Activated T-helper 1 cell treated with anti-CD3 and anti-CD28 coated beads, Interleukin-12 subunit alpha, Interleukin-12 subunit beta, Interleukin-2, Interleukin-4 antibody, amounts not matched to agents 30 ng/mL and 10 ng/mL and 1 ng/mL, durations not matched to agents 14 hours and 24 hours and 36 hours (primary cell): ENCODE results near the gene EPDR1. TPM values are rescaled to one million over a fixed set of nuclear protein-coding genes. Genes with fewer than 3 reads are reported as not detected.
"Not testable (repeated sequence)": the region's sequence is repeated elsewhere in the genome, so short reads cannot be mapped to it uniquely, and the experiment has no call there.

Experiments
- DNase-seq: peaks from one replicate; pipeline ENCODE4 v3.0.0; 2021; ENCODE audit warnings: low spot score
- H3K27ac Mint-ChIP-seq: one replicate; pipeline ENCODE4 v1.8.0; 2021; ENCODE audit warnings: mild to moderate bottlenecking, mixed read lengths
- H3K27me3 Mint-ChIP-seq: one replicate; pipeline ENCODE4 v1.8.0; 2022; ENCODE audit warnings: mild to moderate bottlenecking, moderate library complexity, mixed read lengths; ENCODE audit not compliant: insufficient read depth
- H3K36me3 Mint-ChIP-seq: one replicate; pipeline ENCODE4 v1.8.0; 2021; ENCODE audit warnings: low read depth, mixed read lengths
- H3K4me1 Mint-ChIP-seq: one replicate; pipeline ENCODE4 v1.8.0; 2021; ENCODE audit warnings: low read depth, mixed read lengths
- H3K4me3 Mint-ChIP-seq: one replicate; pipeline ENCODE4 v1.8.0; 2021; ENCODE audit warnings: mild to moderate bottlenecking, moderate library complexity, mixed read lengths
- H3K9me3 Mint-ChIP-seq: one replicate; pipeline ENCODE4 v1.8.0; 2021; ENCODE audit warnings: mixed read lengths
- intact Hi-C: fragments of 100-400 bp; cut with micrococcal nuclease; formaldehyde crosslinking; loops from one replicate; pipeline ENCODE4 v1.15.1; 2024
- total RNA-seq: library from RNA; stranded (reverse); gene quantifications from 2 replicates; pipeline ENCODE4 v1.2.3, GENCODE V29; 2022

EPDR1 gene
- total RNA-seq, 1 donor from 2014 or later, result not detected

GRCh38 chr7:37942934-37943610 lies 22.6 kb downstream of the EPDR1 start:
- intact Hi-C loops, result no loop called here
- no peaks in the 10 kb centered on the region for H3K4me1 Mint-ChIP-seq
- H3K9me3 Mint-ChIP-seq, result no peaks in the 10 kb centered on the region
- no peak for DNase-seq
- no peaks in the 10 kb centered on the region for H3K36me3 Mint-ChIP-seq
- no peak overlapping the region for H3K27ac Mint-ChIP-seq
- H3K27me3 Mint-ChIP-seq, result peaks cover 3% of the 10 kb centered on the region
- no peak overlapping the region for H3K4me3 Mint-ChIP-seq

DNA sequence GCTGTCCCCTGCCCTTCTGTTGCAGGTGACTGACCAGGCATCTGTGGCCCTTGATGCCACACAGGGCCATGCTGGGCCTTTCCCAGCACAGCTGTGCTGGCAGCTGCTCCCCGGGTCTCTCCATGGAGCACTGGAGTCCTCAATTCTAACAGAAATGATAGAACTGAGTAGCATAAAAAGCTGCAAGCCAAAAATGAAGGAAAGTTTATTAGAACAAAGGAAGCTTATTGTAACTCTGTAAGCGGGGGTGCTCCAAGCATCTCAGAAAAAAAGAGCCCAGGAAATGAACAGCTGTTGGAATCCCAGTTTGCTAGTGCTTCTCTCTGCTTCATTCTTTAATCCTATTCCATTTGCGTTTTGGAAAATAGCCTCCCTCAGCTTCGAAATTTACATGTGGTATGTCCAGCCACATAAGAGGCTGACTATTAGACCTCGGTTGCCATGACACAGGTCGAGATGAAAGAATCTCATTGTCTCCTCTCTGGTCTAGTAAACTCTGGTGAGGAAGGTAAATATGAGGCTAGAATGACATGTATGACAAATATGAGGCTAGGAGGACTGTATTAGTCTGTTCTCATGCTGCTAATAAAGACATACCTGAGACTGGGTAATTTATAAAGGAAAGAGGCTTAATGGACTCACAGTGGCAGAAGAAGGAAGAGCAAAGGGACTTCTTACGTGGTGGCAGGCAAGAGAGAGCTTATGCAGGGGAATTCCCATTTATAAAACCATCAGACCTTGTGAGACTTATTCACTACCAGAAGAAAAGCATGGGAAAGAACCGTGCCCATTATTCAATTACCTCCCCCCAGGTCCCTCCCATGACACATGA lies 23.7 kb downstream of the EPDR1 start:
- intact Hi-C loops, result no loop called here
- Mint-ChIP-seq H3K4me1 (no peaks in the 10 kb centered on the region), H3K4me3 (no peak overlapping the region), H3K36me3 (no peaks in the 10 kb centered on the region), H3K27me3 (peaks cover 3% of the 10 kb centered on the region), H3K9me3 (no peaks in the 10 kb centered on the region), H3K27ac (no peak overlapping the region)
- DNase-seq, result no peak

DNA sequence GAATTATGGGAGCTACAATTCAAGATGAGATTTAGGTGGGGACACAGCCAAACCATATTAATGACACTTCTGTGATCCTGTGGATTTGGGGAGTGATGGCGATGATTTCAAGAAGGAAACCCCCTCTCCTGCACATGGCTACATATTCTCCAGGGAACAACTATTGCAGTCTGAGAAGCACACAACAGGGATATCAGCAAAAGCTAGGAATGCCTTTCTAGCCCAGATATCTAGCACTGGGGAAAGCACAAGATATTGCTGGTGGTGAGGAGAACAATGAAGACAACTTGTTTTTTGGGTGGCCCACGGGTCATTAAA lies 24.3 kb downstream of the EPDR1 start:
- Mint-ChIP-seq H3K27me3 (peaks cover 3% of the 10 kb centered on the region), H3K27ac (no peak overlapping the region), H3K4me1 (no peaks in the 10 kb centered on the region), H3K9me3 (no peaks in the 10 kb centered on the region), H3K4me3 (no peak overlapping the region), H3K36me3 (no peaks in the 10 kb centered on the region)
- intact Hi-C loops, result no loop called here
- DNase-seq, result no peak

DNA sequence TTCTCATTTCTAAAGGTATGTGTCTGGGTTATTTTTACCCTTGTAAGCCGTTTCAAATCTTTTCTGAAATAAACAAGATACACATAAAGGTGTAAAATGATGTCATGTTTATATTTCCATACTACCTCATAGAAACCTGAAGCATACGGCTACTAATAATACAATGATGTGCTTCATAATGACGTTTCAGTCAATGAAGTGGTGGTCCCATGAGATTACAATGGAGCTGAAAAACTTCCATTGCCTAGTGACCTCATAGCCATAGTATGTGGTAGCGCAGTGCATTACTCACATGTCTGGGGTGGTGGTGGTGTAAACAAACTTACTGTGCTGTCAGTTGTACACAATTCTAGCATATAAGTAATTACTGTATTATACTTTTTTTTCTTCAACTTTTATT lies 24.9 kb downstream of the EPDR1 start:
- Mint-ChIP-seq H3K27ac (no peak overlapping the region), H3K27me3 (peaks cover 2% of the 10 kb centered on the region), H3K9me3 (no peaks in the 10 kb centered on the region), H3K4me1 (no peaks in the 10 kb centered on the region), H3K4me3 (no peak overlapping the region), H3K36me3 (no peaks in the 10 kb centered on the region)
- intact Hi-C loops, result no loop called here
- no peak for DNase-seq

DNA sequence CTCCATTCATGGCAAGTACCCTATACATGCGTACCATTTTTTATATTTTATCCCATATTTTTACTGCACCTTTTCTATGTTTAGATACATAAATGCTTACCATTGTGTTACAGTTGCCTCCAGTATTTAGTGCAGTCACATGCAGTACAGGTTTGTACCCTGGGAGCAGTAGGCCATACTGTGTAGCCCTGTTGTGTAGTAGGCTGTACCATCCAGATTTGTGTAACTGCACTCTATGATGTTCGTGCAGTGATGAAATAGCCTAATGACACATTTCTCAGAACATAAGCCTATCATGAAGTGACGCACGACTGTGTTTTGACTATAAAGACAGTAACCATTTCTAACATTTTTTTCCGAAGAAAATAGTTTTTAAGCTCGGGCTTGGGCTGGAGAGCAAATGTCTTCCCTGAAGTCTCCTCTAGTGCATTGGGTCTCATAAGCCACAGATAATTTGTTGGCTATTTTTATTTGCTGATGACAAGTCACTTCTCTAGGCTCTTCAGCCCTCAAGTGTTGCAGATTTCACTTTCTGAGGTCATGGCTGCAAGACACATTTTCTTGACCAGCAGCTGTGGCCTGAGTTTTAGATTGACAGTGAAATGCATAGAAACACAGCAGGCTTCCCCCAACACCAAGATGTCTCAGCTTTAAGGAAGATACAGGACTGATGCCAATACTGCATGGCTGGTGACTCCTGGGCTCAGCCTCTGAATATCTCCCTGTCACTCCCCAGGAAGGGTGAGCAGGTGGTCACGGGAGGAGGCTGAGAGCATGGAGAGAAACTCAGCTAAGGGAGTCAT lies 26.9 kb downstream of the EPDR1 start:
- Mint-ChIP-seq H3K27me3 (no peaks in the 10 kb centered on the region), H3K9me3 (no peaks in the 10 kb centered on the region), H3K4me3 (no peak overlapping the region), H3K4me1 (no peaks in the 10 kb centered on the region), H3K27ac (no peak overlapping the region), H3K36me3 (no peaks in the 10 kb centered on the region)
- no peak for DNase-seq
- intact Hi-C loops, result no loop called here

DNA sequence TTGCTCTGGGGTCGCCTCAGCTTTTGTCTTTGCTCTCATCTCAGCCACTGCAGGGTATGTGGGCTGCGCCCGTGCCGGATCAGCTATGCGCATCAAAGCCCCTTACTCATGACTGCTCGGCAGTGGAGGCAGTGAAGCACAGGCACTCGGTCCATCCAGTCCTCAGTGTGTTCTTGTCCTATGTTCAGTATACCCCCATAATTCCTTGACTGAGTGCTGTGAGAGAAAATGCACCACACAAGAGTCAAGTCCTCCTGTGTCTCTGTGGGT lies 27.4 kb downstream of the EPDR1 start:
- Mint-ChIP-seq H3K9me3 (no peaks in the 10 kb centered on the region), H3K27ac (no peak overlapping the region), H3K4me1 (no peaks in the 10 kb centered on the region), H3K4me3 (no peak overlapping the region), H3K27me3 (no peaks in the 10 kb centered on the region), H3K36me3 (no peaks in the 10 kb centered on the region)
- intact Hi-C loops, result no loop called here
- no peak for DNase-seq

- no peaks in the 10 kb centered on the region for H3K4me1 Mint-ChIP-seq
- H3K27me3 Mint-ChIP-seq, result peaks cover 1% of the 10 kb centered on the region
- H3K9me3 Mint-ChIP-seq, result no peaks in the 10 kb centered on the region
- no peak overlapping the region for H3K27ac Mint-ChIP-seq
- no peak for DNase-seq
- no peaks in the 10 kb centered on the region for H3K36me3 Mint-ChIP-seq
- no peak overlapping the region for H3K4me3 Mint-ChIP-seq
- intact Hi-C loops, result no loop called here
Measured at GRCh38 chr7:37952240-37952639, 31.8 kb downstream of the EPDR1 start.

- H3K36me3 Mint-ChIP-seq, H3K4me1 Mint-ChIP-seq, H3K9me3 Mint-ChIP-seq, H3K4me3 Mint-ChIP-seq, intact Hi-C loops, H3K27ac Mint-ChIP-seq, DNase-seq, H3K27me3 Mint-ChIP-seq: not testable (repeated sequence)
Measured at GRCh38 chr7:37954217-37954616, 33.8 kb downstream of the EPDR1 start.

- Mint-ChIP-seq H3K27ac (no peak overlapping the region), H3K27me3 (peaks cover 4% of the 10 kb centered on the region), H3K36me3 (no peaks in the 10 kb centered on the region), H3K9me3 (no peaks in the 10 kb centered on the region), H3K4me1 (no peaks in the 10 kb centered on the region), H3K4me3 (no peak overlapping the region)
- no peak for DNase-seq
- intact Hi-C loops, result no loop called here
Measured at GRCh38 chr7:37956791-37957190, 36.4 kb downstream of the EPDR1 start.

DNA sequence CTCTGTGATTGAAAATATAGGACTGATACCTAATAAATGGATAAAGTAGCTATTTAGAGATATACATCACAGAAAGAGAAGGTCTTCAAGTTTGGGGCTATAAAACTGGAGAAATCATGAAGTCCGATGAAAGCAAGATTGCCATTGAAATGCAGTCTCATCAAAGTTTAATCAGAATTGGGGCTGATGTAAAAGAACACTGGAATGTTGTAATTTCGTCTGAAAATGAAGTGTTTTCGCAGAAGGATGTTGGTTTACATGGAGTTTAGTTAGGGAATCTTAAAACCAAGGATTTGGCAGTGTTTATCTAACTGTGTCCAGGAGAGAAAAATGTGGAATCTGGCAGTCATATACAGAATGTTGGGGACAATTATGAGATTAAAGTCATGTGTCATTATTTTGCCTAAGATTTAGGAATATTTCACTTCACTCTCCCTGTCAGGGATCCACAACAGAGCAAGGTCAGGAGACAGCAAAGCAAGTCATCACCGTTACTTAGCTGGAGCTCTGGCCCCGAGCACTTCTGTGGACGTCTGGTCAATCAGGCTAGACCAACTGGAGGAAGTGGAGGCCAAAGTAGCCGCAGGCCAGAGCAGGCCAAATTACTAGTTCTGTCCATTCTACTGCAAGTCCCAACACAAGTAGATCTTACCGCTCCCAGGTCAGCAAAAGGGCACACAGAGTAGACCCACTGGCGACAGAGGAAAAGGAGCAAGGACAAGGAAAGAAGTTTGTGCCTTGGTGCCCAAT lies 37.0 kb downstream of the EPDR1 start:
- Mint-ChIP-seq H3K9me3 (no peaks in the 10 kb centered on the region), H3K4me3 (no peak overlapping the region), H3K27me3 (peaks cover 4% of the 10 kb centered on the region), H3K36me3 (no peaks in the 10 kb centered on the region), H3K4me1 (no peaks in the 10 kb centered on the region), H3K27ac (no peak overlapping the region)
- intact Hi-C loops, result no loop called here
- DNase-seq, result no peak

DNA sequence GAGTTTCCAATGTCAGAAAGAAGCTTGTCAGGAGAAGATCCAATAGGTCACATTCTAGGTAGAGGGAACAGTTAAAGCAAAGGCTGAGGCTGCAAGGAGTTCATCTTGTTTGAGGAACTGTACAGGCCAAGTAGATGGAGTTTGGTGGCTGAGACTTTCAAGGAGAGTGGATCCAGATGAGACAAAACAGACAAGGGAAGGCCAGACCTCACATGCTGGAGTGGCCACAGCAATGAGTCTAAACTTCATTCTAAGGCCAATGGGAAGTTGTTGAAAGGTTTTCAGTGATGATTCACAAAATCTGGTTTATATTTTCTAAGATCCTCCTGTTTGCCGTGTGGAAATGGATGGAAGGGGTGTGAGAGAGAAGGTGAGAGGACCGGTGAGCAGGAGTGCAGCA lies 40.0 kb downstream of the EPDR1 start:
- DNase-seq, result no peak
- Mint-ChIP-seq H3K27me3 (peaks cover 6% of the 10 kb centered on the region), H3K4me3 (no peak overlapping the region), H3K36me3 (no peaks in the 10 kb centered on the region), H3K27ac (no peak overlapping the region), H3K4me1 (no peaks in the 10 kb centered on the region), H3K9me3 (no peaks in the 10 kb centered on the region)
- intact Hi-C loops, result no loop called here

- Mint-ChIP-seq H3K27me3 (peaks cover 5% of the 10 kb centered on the region), H3K27ac (no peak overlapping the region), H3K4me1 (no peaks in the 10 kb centered on the region), H3K4me3 (no peak overlapping the region), H3K9me3 (no peaks in the 10 kb centered on the region), H3K36me3 (no peaks in the 10 kb centered on the region)
- intact Hi-C loops, result no loop called here
- no peak for DNase-seq
Measured at GRCh38 chr7:37961251-37961650, 40.8 kb downstream of the EPDR1 start.

DNA sequence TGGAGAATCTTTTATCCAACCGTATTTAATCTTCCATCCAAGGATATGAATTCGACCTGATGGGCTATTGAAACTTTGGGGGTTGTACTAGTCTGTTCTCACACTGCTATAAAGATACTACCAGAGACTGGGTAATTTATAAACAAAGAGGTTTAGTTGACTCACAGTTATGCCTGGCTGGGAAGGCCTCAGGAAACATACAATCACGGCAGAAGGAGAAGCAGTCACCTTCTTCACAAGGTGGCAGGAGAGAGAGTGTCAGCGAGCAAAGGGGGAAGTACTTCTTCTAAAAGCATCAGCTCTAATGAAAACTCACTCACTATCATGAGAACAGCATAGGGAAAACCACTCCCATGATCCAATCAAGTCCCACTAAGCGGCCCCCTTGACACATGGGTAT lies 43.8 kb downstream of the EPDR1 start:
- DNase-seq, result no peak
- Mint-ChIP-seq H3K4me1 (no peaks in the 10 kb centered on the region), H3K27ac (no peak overlapping the region), H3K36me3 (no peaks in the 10 kb centered on the region), H3K4me3 (no peak overlapping the region), H3K9me3 (no peaks in the 10 kb centered on the region), H3K27me3 (peaks cover 2% of the 10 kb centered on the region)
- intact Hi-C loops, result no loop called here
